OCI-LY1 (cell line): Measurements from ENCODE around the gene TSTD1.
A peak's percentile ranks its signal among the peaks of the same experiment; 100 is the strongest.

Experiments
- H2AFZ ChIP-seq: fragments of 200-600 bp; sonication (generic), shearing (Covaris generic); 2 replicates; pipeline ENCODE4 v1.6.0; 2014; ENCODE audit warnings: antibody characterized with exemption, mild to moderate bottlenecking, low read length
- H3F3A ChIP-seq: fragments of 200-600 bp; sonication (generic), shearing (Covaris generic); 2 replicates; pipeline ENCODE4 v1.6.0; 2014; ENCODE audit warnings: mild to moderate bottlenecking, antibody characterized with exemption, low read length, moderate library complexity; ENCODE audit not compliant: insufficient read depth
- H3K27ac ChIP-seq: fragments of 200-600 bp; sonication (generic); 2 replicates; pipeline ENCODE4 v1.5.1; 2014; ENCODE audit warnings: low read length, mixed run types, mild to moderate bottlenecking, low read depth; ENCODE audit not compliant: poor library complexity, severe bottlenecking
- H3K27me3 ChIP-seq: fragments of 200-600 bp; sonication (generic); 2 replicates; pipeline ENCODE4 v1.6.0; 2014; ENCODE audit warnings: antibody characterized with exemption, mild to moderate bottlenecking, low read length, moderate library complexity; ENCODE audit not compliant: insufficient read depth
- H3K36me3 ChIP-seq: fragments of 200-600 bp; sonication (generic); 2 replicates; pipeline ENCODE4 v1.6.1; 2014; ENCODE audit warnings: mild to moderate bottlenecking, antibody characterized with exemption, low read length, moderate library complexity, mixed read lengths; ENCODE audit not compliant: insufficient read depth
- H3K4me1 ChIP-seq: fragments of 200-600 bp; sonication (generic); 2 replicates; pipeline ENCODE4 v1.5.1; 2014; ENCODE audit warnings: mild to moderate bottlenecking, low read length, moderate library complexity; ENCODE audit not compliant: insufficient read depth, severe bottlenecking
- H3K4me2 ChIP-seq: fragments of 200-600 bp; sonication (generic), shearing (Covaris generic); 2 replicates; pipeline ENCODE4 v1.6.1; 2014; ENCODE audit warnings: low read length
- H3K4me3 ChIP-seq: fragments of 200-600 bp; sonication (generic); 2 replicates; pipeline ENCODE4 v1.5.1; 2014; ENCODE audit warnings: low read length, low read depth, mild to moderate bottlenecking, mixed read lengths; ENCODE audit not compliant: poor library complexity, severe bottlenecking
- H3K79me2 ChIP-seq: fragments of 200-600 bp; shearing (Covaris generic); 2 replicates; pipeline ENCODE4 v1.6.1; 2016; ENCODE audit warnings: mixed run types, low read length, mixed read lengths; ENCODE audit not compliant: insufficient read depth
- H3K9ac ChIP-seq: fragments of 200-600 bp; sonication (generic), shearing (Covaris generic); 2 replicates; pipeline ENCODE4 v1.6.1; 2014; ENCODE audit warnings: mild to moderate bottlenecking, low read length, mixed read lengths
- H3K9me2 ChIP-seq: fragments of 200-600 bp; sonication (generic), shearing (Covaris generic); 2 replicates; pipeline ENCODE4 v1.6.1; 2014; ENCODE audit warnings: low read depth, mild to moderate bottlenecking, low read length, mixed read lengths
- H3K9me3 ChIP-seq: fragments of 200-600 bp; shearing (Covaris generic); 2 replicates; pipeline ENCODE4 v1.6.1; 2014; ENCODE audit warnings: low read length, mixed read lengths
- H4K20me1 ChIP-seq: fragments of 200-600 bp; sonication (generic), shearing (Covaris generic); 2 replicates; pipeline ENCODE4 v1.6.0; 2016; ENCODE audit warnings: mild to moderate bottlenecking, low read length; ENCODE audit not compliant: insufficient read depth
- CTCF ChIP-seq: fragments of 200-600 bp; sonication (generic), shearing (Covaris generic); IDR thresholded peaks from 2 replicates; pipeline ENCODE4 v1.5.1; 2017; ENCODE audit warnings: mild to moderate bottlenecking, antibody characterized with exemption, low read length, moderate library complexity, mixed read lengths
- EZH2 ChIP-seq: fragments of 200-600 bp; sonication (generic), shearing (Covaris generic); IDR thresholded peaks from 2 replicates; pipeline ENCODE4 v1.8.0; 2017; ENCODE audit warnings: borderline replicate concordance, mixed run types, mild to moderate bottlenecking, antibody characterized with exemption, low read length, moderate library complexity, mixed read lengths

Gene TSTD1

GRCh38 chr1:161021970-161022353, 16.8 kb downstream of the TSTD1 start:
- Histone ChIP-seq H3K27ac (peak overlapping the region; percentile 57), H3K9ac (peak overlapping the region; percentile 63; the same call in 1 of the 2 replicates)

DNA sequence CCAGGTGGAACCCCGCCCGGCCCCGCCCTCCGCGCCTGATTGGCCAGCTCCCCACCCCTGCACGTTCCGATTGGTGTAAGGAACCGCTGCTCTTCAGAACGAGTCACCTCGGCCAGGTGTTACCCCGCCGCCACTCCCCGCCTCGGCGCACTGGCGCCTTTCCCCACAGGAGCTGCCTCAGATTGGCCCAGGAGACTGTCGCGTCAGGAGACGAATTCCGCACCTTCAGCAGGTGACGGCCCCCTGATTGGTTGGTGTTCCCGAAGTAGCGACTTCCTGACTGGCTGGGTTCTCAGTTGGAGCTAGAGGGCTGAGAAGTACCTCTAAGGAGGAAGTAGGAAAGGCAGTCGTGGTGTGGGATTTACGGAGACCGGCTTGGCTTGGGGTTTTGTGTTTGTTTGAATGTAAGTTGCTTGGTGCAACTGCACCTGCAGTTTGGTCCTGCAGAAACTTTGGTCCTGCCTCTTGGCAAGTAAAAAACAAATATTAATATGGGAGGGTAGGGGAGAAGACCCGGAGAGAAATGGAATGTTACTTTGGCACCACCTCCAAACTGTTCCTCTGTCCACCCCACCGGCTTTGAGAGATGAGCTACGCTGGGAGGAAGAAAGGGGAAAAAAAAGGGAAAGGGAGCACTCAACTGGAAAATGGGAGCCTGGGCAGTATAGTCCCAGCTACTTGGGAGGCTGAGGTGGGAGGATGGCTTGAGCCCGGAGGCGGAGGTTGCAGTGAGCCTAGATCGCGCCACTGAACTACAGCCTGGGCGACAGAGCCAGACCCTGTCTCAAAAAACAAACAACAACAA, 17.4 kb downstream of the TSTD1 start:
- H3K9me3 ChIP-seq = no peaks in the 10 kb centered on the region
- H3K27me3 ChIP-seq = no peaks in the 10 kb centered on the region
- H3F3A ChIP-seq = 0 out of 2 replicates have a peak, but pooled peaks cover 4% of the 10 kb centered on the region
- H3K27ac ChIP-seq = peak overlapping the region; percentile 57
- peak overlapping the region; percentile 30; the same call in 1 of the 2 replicates for H2AFZ ChIP-seq
- peak overlapping the region; percentile 91 for H3K4me2 ChIP-seq
- no peaks in the 10 kb centered on the region for H3K9me2 ChIP-seq
- no peak for TF ChIP-seq CTCF
- TF ChIP-seq EZH2 = no peak
- H3K4me3 ChIP-seq = peak overlapping the region; percentile 76
- H4K20me1 ChIP-seq = no peaks in the 10 kb centered on the region
- H3K4me1 ChIP-seq = peaks cover 41% of the 10 kb centered on the region
- no peaks in the 10 kb centered on the region for H3K36me3 ChIP-seq
- peak overlapping the region; percentile 72 for H3K9ac ChIP-seq
- peaks cover 6% of the 10 kb centered on the region for H3K79me2 ChIP-seq

More at GRCh38 chr1:161021970-161022353, 16.8 kb downstream of the TSTD1 start:
- H3K79me2 ChIP-seq = peaks cover 6% of the 10 kb centered on the region
- no peaks in the 10 kb centered on the region for H3K36me3 ChIP-seq
- H2AFZ ChIP-seq = no peak overlapping the region
- no peaks in the 10 kb centered on the region for H4K20me1 ChIP-seq
- H3K9me2 ChIP-seq = no peaks in the 10 kb centered on the region
- H3K4me1 ChIP-seq = peaks cover 41% of the 10 kb centered on the region
- no peaks in the 10 kb centered on the region for H3K9me3 ChIP-seq
- H3F3A ChIP-seq = 0 out of 2 replicates have a peak, but pooled peaks cover 4% of the 10 kb centered on the region
- peak overlapping the region; percentile 76 for H3K4me3 ChIP-seq
- no peak for TF ChIP-seq CTCF
- no peak for TF ChIP-seq EZH2
- peak overlapping the region; percentile 91 for H3K4me2 ChIP-seq
- H3K27me3 ChIP-seq = no peaks in the 10 kb centered on the region

DNA sequence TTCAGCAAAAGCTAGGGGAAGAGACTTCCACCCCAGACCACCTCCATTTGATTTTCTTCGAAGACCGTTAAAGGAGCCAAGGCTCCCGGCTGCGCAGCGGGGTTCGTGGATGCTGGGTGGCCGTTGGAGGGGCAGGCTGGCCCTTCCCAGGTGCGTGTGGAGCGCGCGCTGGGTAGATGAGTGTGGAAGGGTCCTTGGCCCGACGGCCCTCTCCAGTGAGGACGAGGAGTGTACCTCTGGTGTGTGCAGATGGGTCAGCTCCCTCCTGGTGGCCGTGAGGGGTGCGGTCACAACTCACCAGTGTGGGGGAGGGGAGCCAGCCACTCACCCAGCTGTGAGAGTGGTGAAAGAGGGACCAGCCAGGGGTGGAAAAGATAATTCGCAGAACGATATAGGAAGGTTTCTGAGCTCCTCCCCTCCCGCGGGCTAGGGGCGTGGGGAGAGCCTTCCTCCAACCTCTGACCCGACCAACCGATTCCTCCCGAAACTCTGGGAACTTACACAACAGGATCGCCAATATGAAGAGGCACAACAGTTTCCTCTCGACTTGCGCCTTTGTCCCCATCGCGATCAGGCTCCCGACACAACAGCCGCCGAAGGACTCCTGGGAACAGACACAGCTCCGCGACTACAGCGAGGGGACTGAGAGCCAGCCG, 18.1 kb downstream of the TSTD1 start, which contains the start of gene F11R:
Gene F11R (minus strand): TSS at position 644 of the 656 bp plus-strand sequence. CDS start 79 bp downstream, at position 565.
- no peaks in the 10 kb centered on the region for H3K9me3 ChIP-seq
- peak within 1 kb of the TSS; percentile 57 for H3K27ac ChIP-seq
- no peaks in the 10 kb centered on the region for H3K36me3 ChIP-seq
- H3K4me3 ChIP-seq = peak within 1 kb of the TSS; percentile 76
- H2AFZ ChIP-seq = peak within 1 kb of the TSS; percentile 30; the same call in 1 of the 2 replicates
- peaks cover 41% of the 10 kb centered on the region for H3K4me1 ChIP-seq
- no peaks in the 10 kb centered on the region for H3K9me2 ChIP-seq
- peak within 1 kb of the TSS; percentile 91 for H3K4me2 ChIP-seq
- H3K9ac ChIP-seq = peak within 1 kb of the TSS; percentile 72
- H3K79me2 ChIP-seq = peaks cover 6% of the 10 kb centered on the region
- no peaks in the 10 kb centered on the region for H4K20me1 ChIP-seq
- 0 out of 2 replicates have a peak, but pooled peaks cover 3% of the 10 kb centered on the region for H3F3A ChIP-seq
- TF ChIP-seq CTCF = no peak
- TF ChIP-seq EZH2 = no peak
- no peaks in the 10 kb centered on the region for H3K27me3 ChIP-seq
